Suprapubic skin (tissue), 2 donors: ENCODE measurements around the gene GNAO1.

Experiments used
- EP300 ChIP-seq: sonication (generic); formaldehyde crosslinking; IDR thresholded peaks from one replicate; pipeline ENCODE4 v1.6.1; 2017; ENCODE audit warnings: antibody characterized with exemption
- POLR2A ChIP-seq, 2 donors: fragments of 450-650 bp; IDR thresholded peaks; one replicate each; pipeline ENCODE4 v1.6.1; 2017; ENCODE audit warnings: antibody characterized with exemption in 2 of 2, mild to moderate bottlenecking in 2 of 2, moderate library complexity in 2 of 2

DNA sequence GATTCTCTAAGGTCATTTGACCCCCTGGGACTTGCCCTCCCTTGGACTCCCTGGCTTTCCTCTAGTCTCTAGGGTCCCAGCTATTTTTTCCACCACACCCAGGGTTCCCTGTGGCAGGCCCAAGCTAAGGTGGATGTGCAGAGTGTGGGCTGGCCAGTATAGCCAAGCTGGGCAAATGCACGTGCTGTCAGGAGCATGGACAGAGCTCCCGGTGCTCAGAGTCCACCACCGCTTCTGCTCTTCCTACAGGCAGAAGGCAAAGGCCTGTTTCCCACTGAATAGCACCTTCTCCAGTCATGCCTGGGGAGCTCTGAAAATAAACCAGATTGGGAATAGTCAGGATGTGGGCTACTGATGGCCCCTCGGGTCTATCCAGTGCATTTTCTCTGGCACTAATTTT, 53.3 kb downstream of the GNAO1 start:
- TF ChIP-seq POLR2A (IDR thresholded peaks at IDR 0.05) (no peak), EP300 (no peak)
